Measurements from ENCODE around the gene EFNB1. TPM values are rescaled to one million over a fixed set of nuclear protein-coding genes. Genes with fewer than 3 reads are reported as not detected.
"Not testable (repeated sequence)": the region's sequence is repeated elsewhere in the genome, so short reads cannot be mapped to it uniquely, and the experiment has no call there.

The EFNB1 gene
- total RNA-seq, 1 donor from 2014 or later: 23.3 TPM

- H3K27ac ChIP-seq (ENCODE audit: low read depth, low read length): no peak overlapping the region
- H2AFZ ChIP-seq (ENCODE audit: low read depth, low read length): no peak overlapping the region
- H3K4me3 ChIP-seq (ENCODE audit: insufficient read depth, low read depth, low read length): no peak overlapping the region
- Mint-ChIP-seq H3K9me3 (ENCODE audit: unreplicated experiment) (peaks cover 10% of the 10 kb centered on the region), H3K27me3 (ENCODE audit: low read depth, unreplicated experiment) (peaks cover 17% of the 10 kb centered on the region), H3K36me3 (ENCODE audit: low read depth, unreplicated experiment) (no peaks in the 10 kb centered on the region), H3K27ac (ENCODE audit: unreplicated experiment) (no peak overlapping the region), H3K4me3 (ENCODE audit: unreplicated experiment) (no peak overlapping the region), H3K4me1 (ENCODE audit: low read depth, unreplicated experiment) (no peaks in the 10 kb centered on the region)
- no peaks in the 10 kb centered on the region for H3K4me1 ChIP-seq (ENCODE audit: insufficient read depth, low read length)
- no peaks in the 10 kb centered on the region for H3K79me2 ChIP-seq (ENCODE audit: insufficient read depth, low read length)
- no peak overlapping the region for H3K9ac ChIP-seq (ENCODE audit: low read length)
- H3K36me3 ChIP-seq (ENCODE audit: insufficient read depth, low read length): no peaks in the 10 kb centered on the region
- no peaks in the 10 kb centered on the region for H4K20me1 ChIP-seq (ENCODE audit: insufficient read depth, low read length)
- DNase-seq (ENCODE audit: low read depth) (no peak), FAIRE-seq (no peak)
- no peaks in the 10 kb centered on the region for H3K27me3 ChIP-seq (ENCODE audit: insufficient read depth, low read length)
- no peak for TF ChIP-seq EZH2 (IDR thresholded peaks at IDR 0.05; ENCODE audit: insufficient read depth, low read length)
- no peak for TF ChIP-seq CTCF (IDR thresholded peaks at IDR 0.05; ENCODE audit: insufficient read depth, low read depth, low read length)
- H3K4me2 ChIP-seq (ENCODE audit: low read length): no peak overlapping the region
- H3K9me3 ChIP-seq (ENCODE audit: insufficient read depth, low read depth, low read length): no peaks in the 10 kb centered on the region
Measured at GRCh38 chrX:68794461-68794860, 34.4 kb upstream of the EFNB1 start.

GRCh38 chrX:68795741-68796140 lies 33.1 kb upstream of the EFNB1 start:
- Histone ChIP-seq H3K4me3 (ENCODE audit: insufficient read depth, low read depth, low read length) (no peak overlapping the region), H3K79me2 (ENCODE audit: insufficient read depth, low read length) (no peaks in the 10 kb centered on the region), H3K9ac (ENCODE audit: low read length) (no peak overlapping the region), H3K27me3 (ENCODE audit: insufficient read depth, low read length) (no peaks in the 10 kb centered on the region), H3K36me3 (ENCODE audit: insufficient read depth, low read length) (no peaks in the 10 kb centered on the region), H4K20me1 (ENCODE audit: insufficient read depth, low read length) (no peaks in the 10 kb centered on the region), H2AFZ (ENCODE audit: low read depth, low read length) (no peak overlapping the region), H3K4me2 (ENCODE audit: low read length) (no peak overlapping the region), H3K27ac (ENCODE audit: low read depth, low read length) (no peak overlapping the region), H3K9me3 (ENCODE audit: insufficient read depth, low read depth, low read length) (no peaks in the 10 kb centered on the region), H3K4me1 (ENCODE audit: insufficient read depth, low read length) (no peaks in the 10 kb centered on the region)
- H3K9me3 Mint-ChIP-seq (ENCODE audit: unreplicated experiment): peaks cover 15% of the 10 kb centered on the region
- no peaks in the 10 kb centered on the region for H3K4me1 Mint-ChIP-seq (ENCODE audit: low read depth, unreplicated experiment)
- TF ChIP-seq CTCF (IDR thresholded peaks at IDR 0.05; ENCODE audit: insufficient read depth, low read depth, low read length): no peak
- no peak for TF ChIP-seq EZH2 (IDR thresholded peaks at IDR 0.05; ENCODE audit: insufficient read depth, low read length)
- peaks cover 17% of the 10 kb centered on the region for H3K27me3 Mint-ChIP-seq (ENCODE audit: low read depth, unreplicated experiment)
- no peaks in the 10 kb centered on the region for H3K36me3 Mint-ChIP-seq (ENCODE audit: low read depth, unreplicated experiment)
- no peak overlapping the region for H3K4me3 Mint-ChIP-seq (ENCODE audit: unreplicated experiment)
- no peak for FAIRE-seq
- H3K27ac Mint-ChIP-seq (ENCODE audit: unreplicated experiment): no peak overlapping the region
- DNase-seq (ENCODE audit: low read depth): no peak

- Mint-ChIP-seq H3K9me3 (ENCODE audit: unreplicated experiment) (peaks cover 17% of the 10 kb centered on the region), H3K27me3 (ENCODE audit: low read depth, unreplicated experiment) (peaks cover 17% of the 10 kb centered on the region)
- not testable (repeated sequence) for H2AFZ ChIP-seq (ENCODE audit: low read depth, low read length); H3K27ac Mint-ChIP-seq (ENCODE audit: unreplicated experiment); H3K4me2 ChIP-seq (ENCODE audit: low read length); H3K27ac ChIP-seq (ENCODE audit: low read depth, low read length); H3K4me3 ChIP-seq (ENCODE audit: insufficient read depth, low read depth, low read length); H3K36me3 Mint-ChIP-seq (ENCODE audit: low read depth, unreplicated experiment); H3K4me1 Mint-ChIP-seq (ENCODE audit: low read depth, unreplicated experiment); H3K9me3 ChIP-seq (ENCODE audit: insufficient read depth, low read depth, low read length); FAIRE-seq; H3K9ac ChIP-seq (ENCODE audit: low read length); H3K79me2 ChIP-seq (ENCODE audit: insufficient read depth, low read length); DNase-seq (ENCODE audit: low read depth); H3K4me1 ChIP-seq (ENCODE audit: insufficient read depth, low read length); H3K27me3 ChIP-seq (ENCODE audit: insufficient read depth, low read length); H3K36me3 ChIP-seq (ENCODE audit: insufficient read depth, low read length); H3K4me3 Mint-ChIP-seq (ENCODE audit: unreplicated experiment); H4K20me1 ChIP-seq (ENCODE audit: insufficient read depth, low read length)
Measured at GRCh38 chrX:68798400-68798799, 30.4 kb upstream of the EFNB1 start.

Measured in astrocyte (in vitro differentiated cells and primary cell).